ENCODE results near the gene PTPRD. TPM values are rescaled to one million over a fixed set of nuclear protein-coding genes. Genes with fewer than 3 reads are reported as not detected.

Gene PTPRD
- total and polyA plus RNA-seq, 2 of the 4 experiments (the other 2 are of a cell fraction): 0.07 to 0.18 TPM

DNA sequence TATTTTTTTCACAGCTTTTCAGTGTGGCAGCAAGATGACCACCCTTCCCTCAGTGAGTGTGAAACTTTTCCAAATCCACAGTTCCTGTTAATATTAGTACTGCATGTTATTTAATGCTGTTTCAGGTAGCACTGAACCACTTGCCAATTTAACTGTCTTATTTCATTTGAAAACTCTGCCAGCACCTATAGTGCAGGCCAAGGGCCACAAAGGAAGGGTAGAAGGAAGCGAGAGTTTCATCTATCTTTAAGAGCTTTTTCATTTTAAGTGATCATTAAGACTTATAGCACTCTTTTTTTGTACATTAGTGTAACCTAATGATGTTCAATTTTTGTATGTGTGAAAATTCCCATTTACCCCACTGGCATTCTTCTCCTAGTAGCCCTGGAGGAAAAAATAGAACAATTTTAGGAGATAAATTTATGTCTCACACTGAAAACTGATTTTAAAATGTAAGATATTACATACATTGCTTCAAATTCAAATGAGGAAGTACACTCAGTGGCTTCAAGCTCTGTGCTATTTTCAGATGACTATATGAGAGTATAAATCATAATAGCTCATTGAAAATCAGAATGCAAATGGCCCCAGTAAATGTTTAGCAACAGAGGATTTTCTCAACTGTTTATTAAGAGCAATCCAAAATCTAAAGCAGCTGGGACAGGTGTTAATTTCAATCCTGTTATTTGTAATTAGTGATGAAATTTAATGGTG, 820.5 kb downstream of the PTPRD start:
- in situ Hi-C loops (cut with MboI; ENCODE audit: low sequenced_read_pairs): no loop called here
- dilution Hi-C loops (cut with HindIII; ENCODE audit: low sequenced_read_pairs, unreplicated experiment): no loop called here

More for the DNA sequence above, 820.5 kb downstream of the PTPRD start:
- intact Hi-C loops (cut with micrococcal nuclease): no loop called here
- Histone ChIP-seq H2AK9ac (replicated peaks; ENCODE audit: low read depth, low read length, poor library complexity) (no peak overlapping the region), H4K91ac (ENCODE audit: insufficient read depth, low read depth, low read length) (no peak overlapping the region), H3K36me3 (ENCODE audit: control insufficient read depth, insufficient read depth, low read length) (no peaks in the 10 kb centered on the region), H3K9ac (ENCODE audit: low read depth, low read length) (no peak overlapping the region), H4K5ac (ENCODE audit: low read depth, low read length) (no peak overlapping the region), H3K27me3 (ENCODE audit: control insufficient read depth, insufficient read depth, low read length) (no peaks in the 10 kb centered on the region), H3K79me1 (ENCODE audit: low read depth in 1 of 2, low read length in 2 of 2) (no peaks in the 10 kb centered on the region), H2AK5ac (ENCODE audit: low read depth, low read length) (no peak overlapping the region), H4K20me1 (ENCODE audit: insufficient read depth, low read length) (no peaks in the 10 kb centered on the region), H3K14ac (replicated peaks; ENCODE audit: low read depth, low read length) (no peak overlapping the region), H3K4me2 (ENCODE audit: low read depth, low read length) (no peak overlapping the region), H3K4me1 (ENCODE audit: control insufficient read depth, insufficient read depth, low read length) (no peaks in the 10 kb centered on the region), H3K4ac (ENCODE audit: low read depth, low read length) (no peak overlapping the region), H2BK15ac (ENCODE audit: low read depth, low read length) (no peak overlapping the region), H2BK5ac (ENCODE audit: low read depth, low read length, poor library complexity, severe bottlenecking) (no peak overlapping the region), H4K8ac (ENCODE audit: low read depth in 2 of 2, low read length in 2 of 2) (no peak overlapping the region), H2BK20ac (ENCODE audit: low read depth, low read length) (no peak overlapping the region), H3K18ac (ENCODE audit: low read depth, low read length) (no peak overlapping the region), H3K9me3 (ENCODE audit: control insufficient read depth, insufficient read depth, low read length) (no peaks in the 10 kb centered on the region), H3K9me1 (ENCODE audit: insufficient read depth, low read length) (no peaks in the 10 kb centered on the region), H2BK120ac (ENCODE audit: low read depth, low read length) (no peak overlapping the region), H3K27ac (ENCODE audit: insufficient read depth, low read length) (no peak overlapping the region), H3K23ac (ENCODE audit: low read depth, low read length) (no peak overlapping the region), H3K56ac (ENCODE audit: extremely low read depth, insufficient read depth, low read length) (no peak overlapping the region), H2AFZ (replicated peaks; ENCODE audit: low read length, poor library complexity) (no peak overlapping the region), H3K4me3 (ENCODE audit: insufficient read depth, low read depth, low read length) (no peak overlapping the region)
- no peak for TF ChIP-seq RAD21 (IDR thresholded peaks at IDR 0.05; ENCODE audit: low read length)
- TF ChIP-seq RFX5 (IDR thresholded peaks at IDR 0.05; ENCODE audit: low read depth, low read length): no peak
- TF ChIP-seq, protein P1, sequence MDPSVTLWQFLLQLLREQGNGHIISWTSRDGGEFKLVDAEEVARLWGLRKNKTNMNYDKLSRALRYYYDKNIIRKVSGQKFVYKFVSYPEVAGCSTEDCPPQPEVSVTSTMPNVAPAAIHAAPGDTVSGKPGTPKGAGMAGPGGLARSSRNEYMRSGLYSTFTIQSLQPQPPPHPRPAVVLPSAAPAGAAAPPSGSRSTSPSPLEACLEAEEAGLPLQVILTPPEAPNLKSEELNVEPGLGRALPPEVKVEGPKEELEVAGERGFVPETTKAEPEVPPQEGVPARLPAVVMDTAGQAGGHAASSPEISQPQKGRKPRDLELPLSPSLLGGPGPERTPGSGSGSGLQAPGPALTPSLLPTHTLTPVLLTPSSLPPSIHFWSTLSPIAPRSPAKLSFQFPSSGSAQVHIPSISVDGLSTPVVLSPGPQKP (IDR thresholded peaks at IDR 0.05; ENCODE audit: borderline replicate concordance, low read depth, low read length): no peak
- TF ChIP-seq MXI1 (IDR thresholded peaks at IDR 0.05; ENCODE audit: borderline replicate concordance, low read depth, low read length): no peak
- TF ChIP-seq BHLHE40 (IDR thresholded peaks at IDR 0.05; ENCODE audit: low read depth, low read length): no peak
- TF ChIP-seq MAFK (IDR thresholded peaks at IDR 0.05; ENCODE audit: low read depth, low read length): no peak
- no peak for TF ChIP-seq POLR2A (IDR thresholded peaks at IDR 0.05; ENCODE audit: low read depth, low read length)
- TF ChIP-seq, protein P2, sequence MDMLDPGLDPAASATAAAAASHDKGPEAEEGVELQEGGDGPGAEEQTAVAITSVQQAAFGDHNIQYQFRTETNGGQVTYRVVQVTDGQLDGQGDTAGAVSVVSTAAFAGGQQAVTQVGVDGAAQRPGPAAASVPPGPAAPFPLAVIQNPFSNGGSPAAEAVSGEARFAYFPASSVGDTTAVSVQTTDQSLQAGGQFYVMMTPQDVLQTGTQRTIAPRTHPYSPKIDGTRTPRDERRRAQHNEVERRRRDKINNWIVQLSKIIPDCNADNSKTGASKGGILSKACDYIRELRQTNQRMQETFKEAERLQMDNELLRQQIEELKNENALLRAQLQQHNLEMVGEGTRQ (IDR thresholded peaks at IDR 0.05; ENCODE audit: low read depth, low read length): no peak
- TF ChIP-seq, protein P3, sequence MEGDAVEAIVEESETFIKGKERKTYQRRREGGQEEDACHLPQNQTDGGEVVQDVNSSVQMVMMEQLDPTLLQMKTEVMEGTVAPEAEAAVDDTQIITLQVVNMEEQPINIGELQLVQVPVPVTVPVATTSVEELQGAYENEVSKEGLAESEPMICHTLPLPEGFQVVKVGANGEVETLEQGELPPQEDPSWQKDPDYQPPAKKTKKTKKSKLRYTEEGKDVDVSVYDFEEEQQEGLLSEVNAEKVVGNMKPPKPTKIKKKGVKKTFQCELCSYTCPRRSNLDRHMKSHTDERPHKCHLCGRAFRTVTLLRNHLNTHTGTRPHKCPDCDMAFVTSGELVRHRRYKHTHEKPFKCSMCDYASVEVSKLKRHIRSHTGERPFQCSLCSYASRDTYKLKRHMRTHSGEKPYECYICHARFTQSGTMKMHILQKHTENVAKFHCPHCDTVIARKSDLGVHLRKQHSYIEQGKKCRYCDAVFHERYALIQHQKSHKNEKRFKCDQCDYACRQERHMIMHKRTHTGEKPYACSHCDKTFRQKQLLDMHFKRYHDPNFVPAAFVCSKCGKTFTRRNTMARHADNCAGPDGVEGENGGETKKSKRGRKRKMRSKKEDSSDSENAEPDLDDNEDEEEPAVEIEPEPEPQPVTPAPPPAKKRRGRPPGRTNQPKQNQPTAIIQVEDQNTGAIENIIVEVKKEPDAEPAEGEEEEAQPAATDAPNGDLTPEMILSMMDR (conservative IDR thresholded peaks at IDR 0.05; ENCODE audit: low read depth, low read length): no peak
- TF ChIP-seq RCOR1 (IDR thresholded peaks at IDR 0.05; ENCODE audit: insufficient replicate concordance, low read length): no peak
- TF ChIP-seq SMC3 (IDR thresholded peaks at IDR 0.05; ENCODE audit: low read depth, low read length): no peak
- TF ChIP-seq CHD1 (IDR thresholded peaks at IDR 0.05; ENCODE audit: low read depth, low read length): no peak
- TF ChIP-seq NFE2L2 (IDR thresholded peaks at IDR 0.05; ENCODE audit: low read depth, low read length): no peak
- TF ChIP-seq MAZ (IDR thresholded peaks at IDR 0.05; ENCODE audit: borderline replicate concordance, low read depth, low read length): no peak
- TF ChIP-seq FOS (IDR thresholded peaks at IDR 0.05; ENCODE audit: low read depth, low read length): no peak
- no peak for TF ChIP-seq CEBPB (IDR thresholded peaks at IDR 0.05; ENCODE audit: low read depth, low read length)
- POLR2A ChIA-PET (ENCODE audit: unreplicated experiment): interaction anchor here (0.5 kb wide), 1 partner anchor 186 kb away, joined by 7 read pairs; no protein-coding TSS in a partner anchor
- ATAC-seq (ENCODE audit: low read depth): no peak
- WGBS, 2 experiments (ENCODE audit: extremely low coverage in 2 of 2, insufficient read length in 1 of 2): no CpG with 5 or more reads among the region's 1 CpG
- no TSS peak for BruUV-seq (replicated peaks)
- CTCF ChIA-PET: no interaction called here
- no peak for DNase-seq
